SH-SY5Y (cell line): Measurements from ENCODE around the gene EGFLAM.

ENCODE experiments used
- GATA2 ChIP-seq: IDR thresholded peaks from 2 replicates; pipeline ENCODE4 v1.6.1; 2011; ENCODE audit warnings: mild to moderate bottlenecking, low read depth, low read length
- GATA3 ChIP-seq: IDR thresholded peaks from 2 replicates; pipeline ENCODE4 v1.6.1; 2011; ENCODE audit warnings: low read depth, mild to moderate bottlenecking, low read length, moderate library complexity

GRCh38 chr5:38316544-38317224 is 58.3 kb downstream of the EGFLAM start:
- TF ChIP-seq GATA3 (peak; percentile 45; the same call in 1 of the 2 replicates), GATA2 (peak; percentile 75)
